KBM-7 (cell line): ENCODE results near the gene FFAR1.
A peak's percentile ranks its signal among the peaks of the same experiment; 100 is the strongest.

Experiments
- DNase-seq: peaks from one replicate; pipeline ENCODE4 v3.0.0-alpha.2; 2015
- in situ Hi-C: fragments of 300-500 bp; cut with MboI; formaldehyde crosslinking; loops from 2 replicates; pipeline ENCODE4 v1.14.3; 2020; ENCODE audit warnings: low sequenced_read_pairs, low pct_unique_long_range_greater_than_20kb, mixed read lengths

FFAR1 gene

DNA sequence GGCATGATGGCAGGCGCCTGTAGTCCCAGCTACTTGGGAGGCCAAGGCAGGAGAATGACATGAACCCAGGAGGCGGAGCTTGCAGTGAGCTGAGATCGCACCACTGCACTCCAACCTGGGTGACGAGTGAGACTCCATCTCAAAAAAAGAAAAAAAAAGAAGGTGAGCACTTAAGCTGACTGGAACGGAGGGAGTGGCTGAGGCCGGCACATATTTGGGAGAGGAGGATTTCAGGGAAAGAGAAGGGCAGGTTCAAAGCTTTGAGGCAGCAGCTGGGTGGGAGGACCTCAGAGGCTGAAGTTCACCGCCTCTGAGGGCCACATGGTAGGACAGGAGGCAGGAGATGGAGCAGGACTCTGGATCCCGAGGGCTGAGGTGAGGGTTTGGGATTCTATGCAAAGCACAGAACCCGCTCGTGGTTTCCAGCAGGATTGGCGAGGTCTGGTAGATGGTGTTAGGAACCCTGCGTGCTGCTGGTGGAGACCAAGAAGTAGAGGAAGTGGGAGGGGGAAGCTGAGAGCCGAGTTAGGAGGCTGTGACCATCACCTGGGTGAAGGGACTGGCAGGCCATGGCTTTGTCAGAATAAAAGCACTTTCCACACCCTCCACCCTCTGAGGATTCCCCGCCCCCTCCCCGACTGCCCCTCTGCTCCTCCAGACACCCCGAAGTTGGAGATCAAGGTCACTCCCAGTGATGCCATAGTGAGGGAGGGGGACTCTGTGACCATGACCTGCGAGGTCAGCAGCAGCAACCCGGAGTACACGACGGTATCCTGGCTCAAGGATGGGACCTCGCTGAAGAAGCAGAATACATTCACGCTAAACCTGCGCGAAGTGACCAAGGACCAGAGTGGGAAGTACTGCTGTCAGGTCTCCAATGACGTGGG, 10.4 kb upstream of the FFAR1 start:
- in situ Hi-C loops = no loop called here
- DNase-seq = no peak

DNA sequence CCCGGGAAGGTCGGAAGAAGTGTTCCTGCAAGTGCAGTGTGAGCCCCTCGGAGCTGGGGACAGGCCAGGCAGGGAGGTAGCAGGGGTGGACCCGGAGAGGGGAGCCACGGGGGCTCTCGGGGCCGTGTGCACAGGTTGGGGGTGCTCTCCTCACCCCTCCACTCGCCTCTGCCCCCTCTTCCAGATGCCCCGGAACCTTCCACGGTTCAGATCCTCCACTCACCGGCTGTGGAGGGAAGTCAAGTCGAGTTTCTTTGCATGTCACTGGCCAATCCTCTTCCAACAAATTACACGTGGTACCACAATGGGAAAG, 9.8 kb upstream of the FFAR1 start:
- in situ Hi-C loops = no loop called here
- DNase-seq = no peak

DNA sequence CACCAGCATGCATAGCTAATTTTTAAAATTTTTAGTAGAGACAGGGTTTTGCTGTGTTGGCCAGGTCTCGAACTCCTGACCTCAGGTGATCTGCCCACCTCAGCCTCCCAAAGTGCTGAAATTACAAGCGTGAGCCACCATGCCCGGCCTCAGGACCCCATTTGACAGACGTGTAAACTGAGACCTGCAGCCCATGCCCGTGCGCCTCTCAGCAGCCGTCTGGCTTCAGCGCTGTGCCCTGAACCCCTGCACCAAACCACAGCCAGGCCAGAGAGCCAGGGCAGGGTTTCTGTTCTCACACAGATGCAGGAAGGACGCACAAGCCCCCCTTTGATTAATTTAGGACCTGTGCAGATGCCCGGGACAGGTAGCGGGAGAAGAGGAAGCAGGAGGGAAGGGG, 7.3 kb upstream of the FFAR1 start:
- DNase-seq = no peak
- in situ Hi-C loops = no loop called here

DNA sequence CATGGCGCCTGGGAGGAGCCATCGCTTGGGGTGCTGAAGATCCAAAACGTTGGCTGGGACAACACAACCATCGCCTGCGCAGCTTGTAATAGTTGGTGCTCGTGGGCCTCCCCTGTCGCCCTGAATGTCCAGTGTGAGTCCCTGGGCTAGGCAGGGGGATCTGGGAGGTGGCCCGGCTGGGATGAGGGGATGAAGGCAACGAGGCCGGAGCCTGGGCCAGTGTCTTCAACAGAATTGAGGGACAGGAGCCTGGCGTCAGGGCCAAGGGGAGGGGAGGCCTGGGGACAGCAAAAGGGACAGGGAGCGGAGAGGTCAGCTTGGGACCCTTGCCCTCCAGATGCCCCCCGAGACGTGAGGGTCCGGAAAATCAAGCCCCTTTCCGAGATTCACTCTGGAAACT, 6.7 kb upstream of the FFAR1 start:
- no peak for DNase-seq
- in situ Hi-C loops = no loop called here

- in situ Hi-C loops = no loop called here
- no peak for DNase-seq
Measured at GRCh38 chr19:35341565-35342225, 6.0 kb upstream of the FFAR1 start.

DNA sequence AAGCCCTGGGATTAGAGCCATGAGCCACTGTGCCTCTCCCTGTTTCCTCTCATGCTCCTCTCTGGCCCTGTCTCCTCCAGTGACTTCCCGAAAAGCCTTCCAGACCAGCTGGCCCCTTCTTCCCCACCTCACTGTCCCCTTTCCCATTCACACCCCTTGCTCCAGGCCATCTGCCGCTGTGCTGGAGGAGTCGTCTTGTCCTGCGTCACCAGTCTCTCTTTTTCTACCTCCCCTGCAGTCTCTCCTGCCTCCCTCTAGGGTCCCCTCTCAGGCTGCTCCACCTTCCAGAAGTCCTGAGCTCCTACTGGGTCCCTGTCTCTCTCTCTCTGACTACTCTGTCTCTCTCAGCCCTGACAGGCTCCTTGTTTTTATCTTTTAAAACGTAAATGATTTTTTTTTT, 5.3 kb upstream of the FFAR1 start:
- in situ Hi-C loops = no loop called here
- no peak for DNase-seq

DNA sequence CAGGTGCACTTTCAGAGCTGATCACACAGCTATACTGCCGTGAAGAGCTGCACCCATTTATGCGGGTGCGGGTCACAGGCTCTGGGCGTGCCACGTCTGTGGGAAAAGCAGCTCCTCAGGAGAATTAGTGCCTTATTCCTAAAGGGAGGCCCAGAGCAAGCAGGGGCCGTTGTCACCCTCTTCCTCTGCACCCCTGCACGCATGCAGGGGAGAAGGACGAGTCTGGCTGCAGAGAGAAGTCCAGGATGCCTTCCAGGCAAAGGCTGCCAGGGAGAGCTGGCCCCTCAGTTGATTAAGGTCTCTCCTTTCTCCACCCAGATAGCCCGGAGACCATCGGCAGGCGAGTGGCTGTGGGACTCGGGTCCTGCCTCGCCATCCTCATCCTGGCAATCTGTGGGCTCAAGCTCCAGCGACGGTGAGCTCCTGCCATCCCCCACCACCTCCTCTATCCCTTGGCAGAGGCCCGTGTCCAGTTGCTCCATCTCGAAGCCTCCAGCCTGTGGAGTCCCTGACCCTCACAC, 3.1 kb upstream of the FFAR1 start:
- in situ Hi-C loops = no loop called here

DNA sequence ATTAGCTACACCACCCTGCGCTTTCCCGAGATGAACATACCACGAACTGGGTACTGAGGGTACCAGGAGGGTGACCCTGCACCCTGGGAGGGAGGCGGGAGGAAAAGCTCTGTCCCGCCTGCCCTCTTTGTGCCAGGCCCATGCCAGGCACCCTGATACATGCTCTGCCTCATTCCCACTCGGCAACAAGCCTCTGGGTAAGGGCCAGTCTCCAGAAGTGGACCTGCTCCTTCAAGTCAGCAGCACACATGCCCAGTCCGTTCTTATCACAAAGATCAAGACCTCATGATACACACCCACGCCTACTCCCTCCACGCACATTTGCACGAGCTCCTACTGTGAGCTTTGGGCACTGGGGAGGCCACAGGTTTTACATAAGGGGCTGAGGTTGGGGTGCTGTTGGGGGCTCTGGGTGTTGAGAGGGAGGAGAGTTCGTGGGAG, 2.0 kb upstream of the FFAR1 start:
- in situ Hi-C loops = no loop called here
- no peak for DNase-seq

More for the DNA sequence above, 3.1 kb upstream of the FFAR1 start:
- DNase-seq = no peak

- no peak for DNase-seq
- in situ Hi-C loops = no loop called here
Measured at GRCh38 chr19:35346193-35347052, 1.3 kb upstream of the FFAR1 start.

GRCh38 chr19:35347930-35348298, 212 bp downstream of the FFAR1 start:
- no peak for DNase-seq
- in situ Hi-C loops = no loop called here

GRCh38 chr19:35348911-35349611, 1.4 kb downstream of the FFAR1 start:
- no peak for DNase-seq
- in situ Hi-C loops = no loop called here

DNA sequence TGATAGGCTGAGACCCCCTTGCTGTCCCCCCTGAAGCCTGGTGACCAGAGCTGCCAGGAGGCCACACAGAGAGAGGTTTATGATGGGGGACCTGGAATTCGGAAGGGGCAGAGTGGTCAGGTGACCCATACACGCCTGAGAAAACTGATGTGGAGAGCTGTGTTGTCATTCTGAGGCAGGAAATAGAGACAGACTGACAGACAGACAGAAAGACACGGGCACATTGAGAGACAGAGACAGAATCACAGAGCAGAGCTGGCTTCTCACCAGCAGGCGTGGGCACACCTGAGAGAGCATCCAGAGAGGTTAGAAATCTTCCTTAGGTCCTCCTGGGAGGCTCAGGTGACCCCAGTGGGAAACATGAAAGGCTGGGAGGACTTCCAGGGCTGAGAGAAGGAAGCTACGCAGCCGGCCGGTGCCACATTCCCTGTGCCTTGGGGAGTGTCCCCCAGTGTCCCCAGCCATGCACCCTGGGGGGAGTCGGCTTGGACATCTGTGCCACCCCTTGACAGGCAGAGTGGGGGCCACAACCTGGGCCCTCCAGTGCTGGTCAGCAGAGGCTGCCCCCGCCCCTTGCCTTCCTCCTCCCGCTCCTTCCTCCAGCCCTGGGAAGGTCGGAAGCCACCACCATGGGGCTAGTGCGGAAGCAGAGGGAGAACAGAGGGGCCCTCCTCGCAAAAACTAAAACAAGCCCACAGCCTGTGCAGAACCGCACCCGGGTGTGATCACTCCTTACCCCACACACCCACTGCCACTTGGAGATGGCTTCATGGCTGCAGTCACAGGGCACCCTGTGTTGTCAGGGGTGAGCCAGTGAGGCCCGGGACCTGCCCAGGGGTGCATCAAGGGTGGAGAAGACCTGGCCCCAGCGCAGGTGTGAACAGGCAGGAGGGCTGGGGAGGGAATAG, 2.2 kb downstream of the FFAR1 start:
- in situ Hi-C loops = no loop called here
- DNase-seq = no peak

- no peak for DNase-seq
- in situ Hi-C loops = no loop called here
Measured at GRCh38 chr19:35350591-35350990, 2.9 kb downstream of the FFAR1 start.

DNA sequence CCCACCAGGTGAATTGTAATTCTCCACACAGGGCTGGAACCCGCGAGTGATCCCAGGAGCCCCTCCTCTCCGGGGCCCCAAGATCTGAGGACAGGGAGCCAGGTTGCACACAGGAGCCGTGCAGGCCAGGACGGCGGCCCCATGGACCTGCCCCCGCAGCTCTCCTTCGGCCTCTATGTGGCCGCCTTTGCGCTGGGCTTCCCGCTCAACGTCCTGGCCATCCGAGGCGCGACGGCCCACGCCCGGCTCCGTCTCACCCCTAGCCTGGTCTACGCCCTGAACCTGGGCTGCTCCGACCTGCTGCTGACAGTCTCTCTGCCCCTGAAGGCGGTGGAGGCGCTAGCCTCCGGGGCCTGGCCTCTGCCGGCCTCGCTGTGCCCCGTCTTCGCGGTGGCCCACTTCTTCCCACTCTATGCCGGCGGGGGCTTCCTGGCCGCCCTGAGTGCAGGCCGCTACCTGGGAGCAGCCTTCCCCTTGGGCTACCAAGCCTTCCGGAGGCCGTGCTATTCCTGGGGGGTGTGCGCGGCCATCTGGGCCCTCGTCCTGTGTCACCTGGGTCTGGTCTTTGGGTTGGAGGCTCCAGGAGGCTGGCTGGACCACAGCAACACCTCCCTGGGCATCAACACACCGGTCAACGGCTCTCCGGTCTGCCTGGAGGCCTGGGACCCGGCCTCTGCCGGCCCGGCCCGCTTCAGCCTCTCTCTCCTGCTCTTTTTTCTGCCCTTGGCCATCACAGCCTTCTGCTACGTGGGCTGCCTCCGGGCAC, 3.9 kb downstream of the FFAR1 start:
- DNase-seq = no peak
- in situ Hi-C loops = no loop called here

DNA sequence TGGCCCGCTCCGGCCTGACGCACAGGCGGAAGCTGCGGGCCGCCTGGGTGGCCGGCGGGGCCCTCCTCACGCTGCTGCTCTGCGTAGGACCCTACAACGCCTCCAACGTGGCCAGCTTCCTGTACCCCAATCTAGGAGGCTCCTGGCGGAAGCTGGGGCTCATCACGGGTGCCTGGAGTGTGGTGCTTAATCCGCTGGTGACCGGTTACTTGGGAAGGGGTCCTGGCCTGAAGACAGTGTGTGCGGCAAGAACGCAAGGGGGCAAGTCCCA, 4.4 kb downstream of the FFAR1 start:
- in situ Hi-C loops = no loop called here
- no peak for DNase-seq

DNA sequence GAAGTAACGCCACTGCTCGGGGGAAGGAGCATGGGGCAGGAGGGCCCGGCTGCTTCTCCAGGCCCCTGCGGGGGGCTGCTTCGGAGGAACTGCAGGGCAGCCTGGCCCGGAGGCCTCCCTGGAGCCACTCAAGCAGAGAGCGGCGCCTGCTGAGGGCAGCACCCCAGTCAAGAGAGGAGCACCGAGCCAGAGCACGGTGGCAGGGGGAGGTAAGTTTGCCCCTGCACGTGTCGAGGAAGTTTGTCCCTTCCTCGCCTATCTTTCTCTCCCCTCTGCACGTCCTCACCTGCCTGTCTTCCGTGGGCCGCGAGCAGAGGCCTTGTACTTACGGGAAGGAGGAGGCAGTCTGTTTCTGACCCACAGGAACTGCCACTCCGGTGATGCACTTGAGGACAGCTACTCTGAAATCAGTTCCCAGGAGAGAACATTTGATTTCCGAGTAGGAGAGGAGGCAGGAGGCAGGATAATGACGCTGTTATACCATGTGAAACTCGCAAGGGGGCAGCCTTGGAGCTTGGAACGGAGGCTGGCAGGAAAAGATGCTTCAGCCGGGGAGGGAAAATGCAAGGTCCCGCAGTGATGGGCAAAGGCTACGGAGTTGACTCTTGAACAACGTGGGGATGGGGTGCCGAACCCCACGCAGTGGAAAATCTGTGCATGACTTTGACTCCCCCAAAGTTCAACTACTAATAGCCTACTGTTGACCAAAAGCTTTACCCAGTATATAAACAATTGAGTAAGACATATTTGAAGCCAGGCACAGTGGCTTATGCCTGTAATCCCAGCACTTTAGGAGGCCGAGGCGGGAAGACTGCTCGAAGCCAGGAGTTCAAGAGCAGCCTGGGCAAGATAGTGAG, 5.0 kb downstream of the FFAR1 start:
- peak; percentile 78 for DNase-seq
- in situ Hi-C loops = no loop called here

- in situ Hi-C loops = no loop called here
- DNase-seq = no peak
Measured at GRCh38 chr19:35353635-35354034, 5.9 kb downstream of the FFAR1 start.
